T-helper 2 cell treated with Interferon-gamma antibody and Interleukin-4, amounts not matched to agents 100 ng/mL and 5 ng/mL, for 36 hours (primary cell): ENCODE measurements around the gene STK4. TPM values are rescaled to one million over a fixed set of nuclear protein-coding genes. Genes with fewer than 3 reads are reported as not detected.

Experiments used
- intact Hi-C: fragments of 100-400 bp; cut with micrococcal nuclease; formaldehyde crosslinking; loops from one replicate; pipeline ENCODE4 v1.15.1; 2023
- total RNA-seq: library from RNA; stranded (reverse); gene quantifications from 2 replicates; pipeline ENCODE4 v1.2.3, GENCODE V29; 2022

The STK4 gene
- 175 and 179 TPM in 2 replicates for total RNA-seq

DNA sequence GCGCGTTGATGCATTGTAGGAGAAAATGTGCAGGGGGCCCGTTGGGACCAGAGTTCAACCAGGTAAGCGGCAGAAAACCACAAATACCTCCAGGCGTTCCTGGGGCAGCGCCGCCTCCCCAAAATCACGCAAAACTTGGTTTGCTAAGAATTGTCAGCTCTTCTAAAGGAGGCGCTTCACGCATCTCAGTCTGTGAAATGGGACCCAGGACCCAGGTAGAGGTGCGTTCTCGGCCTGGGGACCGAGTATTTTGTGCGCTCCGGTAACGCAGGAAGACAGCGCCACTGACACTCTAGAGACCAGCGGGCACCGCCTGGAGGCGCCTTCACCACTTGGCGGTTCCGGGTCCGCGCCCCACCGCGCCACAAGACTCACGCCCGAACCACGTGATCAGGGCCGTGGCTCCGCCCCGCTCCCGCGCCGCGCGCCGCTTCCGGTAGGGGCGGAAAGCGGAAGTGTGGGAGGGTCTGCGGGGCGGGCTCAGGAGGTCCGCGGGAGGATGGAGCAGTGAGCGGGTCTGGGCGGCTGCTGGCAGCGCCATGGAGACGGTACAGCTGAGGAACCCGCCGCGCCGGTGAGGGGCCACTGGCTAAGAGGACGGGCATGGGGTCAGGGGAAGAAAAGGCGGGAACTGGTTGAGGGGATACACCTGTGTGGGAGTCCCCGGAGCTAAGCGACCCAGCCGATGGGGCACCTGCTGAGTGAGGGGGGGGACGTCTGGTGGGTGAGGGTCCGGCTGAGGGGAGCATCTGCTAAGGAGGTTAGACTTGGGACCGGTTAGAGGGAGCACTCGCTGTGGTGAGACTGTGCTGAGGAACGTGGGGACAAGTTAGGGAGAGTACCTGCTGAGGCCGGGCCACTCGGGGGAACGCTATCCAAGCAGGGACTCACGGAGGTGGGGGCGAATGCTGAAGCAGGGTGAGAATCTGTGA, at the start of gene STK4:
Gene STK4, plus strand, starts transcription at position 483 of the 932 bp plus-strand sequence. Its CDS starts 57 bp downstream, at position 540.
- intact Hi-C loops, result loop anchor here (1.0 to 10.0 kb wide), 5 partner anchors 13 to 399 kb away; partner anchors contain the start of genes PABPC1L and SYS1

DNA sequence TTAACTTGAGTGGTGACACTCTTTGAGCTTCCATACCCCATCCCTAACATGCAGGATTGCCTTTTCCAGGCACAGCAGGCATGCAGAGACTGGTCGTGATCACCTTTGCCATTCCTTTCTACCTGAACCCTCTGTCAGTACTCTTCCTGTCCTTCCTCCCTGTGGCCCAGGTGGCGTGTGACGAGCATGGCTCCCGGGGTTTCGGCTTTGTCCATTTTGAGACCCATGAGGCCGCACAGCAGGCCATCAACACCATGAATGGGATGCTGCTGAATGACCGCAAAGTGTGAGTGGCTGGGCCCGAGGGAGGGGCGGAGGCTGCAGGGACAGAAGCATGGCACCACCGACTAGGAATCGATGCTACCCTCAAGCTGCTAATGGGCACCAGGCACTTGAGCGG, 49.7 kb upstream of the STK4 start:
- intact Hi-C loops, result no loop called here

DNA sequence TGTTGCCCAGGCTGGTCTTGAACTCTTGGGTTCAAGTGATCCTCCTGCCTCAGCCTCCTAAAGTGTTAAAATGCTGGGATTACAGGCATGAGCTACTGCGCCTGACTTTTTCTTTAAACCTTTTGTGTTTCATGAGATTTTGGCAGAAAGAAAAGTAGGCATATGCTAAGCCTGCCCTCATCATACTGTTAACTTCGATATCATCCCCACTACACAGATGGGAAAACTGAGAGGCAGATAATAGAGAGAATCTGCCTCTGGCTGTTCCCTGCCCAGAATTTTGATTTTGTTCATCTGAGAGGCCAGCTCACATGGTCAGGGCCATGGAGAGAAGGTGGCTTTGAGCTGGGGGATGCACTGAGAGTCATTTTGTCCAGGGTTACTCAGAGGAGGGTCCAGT, 48.9 kb upstream of the STK4 start:
- intact Hi-C loops, result no loop called here

DNA sequence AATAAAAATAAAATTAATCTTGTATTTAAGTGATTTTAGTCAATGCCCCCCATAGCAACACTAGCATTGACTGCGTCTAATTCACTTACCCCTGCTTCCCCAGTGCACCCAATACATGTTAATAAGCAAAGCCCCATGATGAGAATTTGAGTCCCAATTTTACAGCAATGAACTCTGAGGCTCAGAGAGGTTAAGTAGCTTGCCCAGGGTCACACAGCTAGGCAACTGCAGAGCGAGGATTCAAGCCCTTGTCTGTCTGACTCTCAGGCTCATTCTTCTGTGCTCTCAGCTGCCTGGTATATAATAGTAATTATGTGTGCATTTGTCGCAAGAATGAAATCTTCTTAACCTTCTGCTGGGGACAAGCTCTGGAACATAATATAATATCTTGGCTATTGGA, 48.0 kb upstream of the STK4 start:
- intact Hi-C loops, result no loop called here

DNA sequence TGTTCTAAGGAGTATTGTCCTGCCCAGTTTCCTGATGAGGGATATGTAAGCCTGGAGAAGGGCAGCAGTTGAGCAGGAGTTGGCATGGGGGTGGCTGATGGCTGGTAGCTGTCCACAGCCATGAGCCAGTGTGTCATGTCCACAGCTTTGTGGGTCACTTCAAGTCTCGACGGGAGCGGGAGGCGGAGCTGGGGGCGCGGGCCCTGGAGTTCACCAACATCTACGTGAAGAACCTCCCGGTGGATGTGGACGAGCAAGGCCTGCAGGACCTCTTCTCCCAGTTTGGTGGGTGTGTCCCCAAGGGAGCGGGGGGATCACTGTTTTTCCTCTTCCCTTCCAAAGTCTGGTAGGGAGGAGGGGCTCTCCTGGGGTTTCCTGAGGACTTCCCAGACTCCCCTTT, 47.6 kb upstream of the STK4 start:
- intact Hi-C loops, result no loop called here

DNA sequence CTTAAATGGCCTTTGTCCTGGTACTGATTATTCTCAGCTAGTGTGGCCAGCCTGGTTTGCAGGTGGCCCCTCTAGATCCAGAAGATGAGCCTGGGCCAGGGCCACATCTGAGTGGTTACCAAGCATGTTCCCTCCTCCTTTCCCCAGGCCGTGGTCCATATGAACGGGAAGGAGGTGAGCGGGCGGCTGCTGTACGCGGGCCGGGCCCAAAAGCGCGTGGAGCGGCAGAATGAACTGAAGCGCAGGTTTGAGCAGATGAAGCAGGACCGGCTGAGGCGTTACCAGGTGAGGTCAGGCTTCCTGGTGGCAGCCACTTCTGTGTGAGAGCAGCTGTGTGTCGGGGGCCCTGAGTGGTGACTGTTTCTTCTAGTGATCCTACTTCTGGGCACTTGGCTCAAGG, 44.9 kb upstream of the STK4 start:
- intact Hi-C loops, result no loop called here

DNA sequence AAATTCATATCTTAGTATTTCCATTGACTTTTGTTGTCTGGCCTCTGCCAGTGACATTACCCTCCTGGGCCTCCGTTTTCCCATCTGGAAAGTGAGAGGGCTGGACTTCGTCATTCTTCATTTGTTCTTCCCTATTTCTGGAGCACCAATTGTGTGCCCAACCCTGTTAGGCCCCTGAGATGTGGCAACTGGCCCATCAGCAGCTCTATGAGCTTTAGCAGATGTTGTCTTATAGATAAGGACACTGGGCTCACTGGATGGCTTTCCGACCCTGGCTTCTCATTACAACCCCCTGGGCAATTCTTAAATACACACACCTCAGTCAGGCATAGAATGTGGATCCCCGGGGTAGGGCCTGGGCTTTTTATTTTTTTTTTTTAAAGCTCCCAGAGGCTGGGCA, 41.8 kb upstream of the STK4 start:
- intact Hi-C loops, result no loop called here

DNA sequence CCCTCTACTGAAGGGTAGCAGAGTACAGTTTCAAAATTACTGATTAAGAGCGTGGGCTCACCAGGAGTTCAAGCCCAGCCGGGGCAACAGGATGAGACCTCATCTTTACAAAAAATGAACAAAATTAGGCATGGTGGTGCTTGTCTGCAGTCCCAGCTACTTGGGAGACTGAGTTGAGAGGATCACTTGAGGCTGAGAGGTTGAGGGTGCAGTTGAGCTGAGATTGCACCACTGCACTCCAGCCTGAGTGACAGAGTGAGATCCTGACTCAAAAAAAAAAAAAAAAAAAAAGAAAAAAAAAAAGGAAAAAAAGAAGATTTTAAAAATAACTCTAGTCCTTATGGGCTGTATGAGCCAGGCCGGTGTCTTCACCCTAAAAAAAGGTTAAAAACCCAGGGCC, 37.7 kb upstream of the STK4 start:
- intact Hi-C loops, result no loop called here

DNA sequence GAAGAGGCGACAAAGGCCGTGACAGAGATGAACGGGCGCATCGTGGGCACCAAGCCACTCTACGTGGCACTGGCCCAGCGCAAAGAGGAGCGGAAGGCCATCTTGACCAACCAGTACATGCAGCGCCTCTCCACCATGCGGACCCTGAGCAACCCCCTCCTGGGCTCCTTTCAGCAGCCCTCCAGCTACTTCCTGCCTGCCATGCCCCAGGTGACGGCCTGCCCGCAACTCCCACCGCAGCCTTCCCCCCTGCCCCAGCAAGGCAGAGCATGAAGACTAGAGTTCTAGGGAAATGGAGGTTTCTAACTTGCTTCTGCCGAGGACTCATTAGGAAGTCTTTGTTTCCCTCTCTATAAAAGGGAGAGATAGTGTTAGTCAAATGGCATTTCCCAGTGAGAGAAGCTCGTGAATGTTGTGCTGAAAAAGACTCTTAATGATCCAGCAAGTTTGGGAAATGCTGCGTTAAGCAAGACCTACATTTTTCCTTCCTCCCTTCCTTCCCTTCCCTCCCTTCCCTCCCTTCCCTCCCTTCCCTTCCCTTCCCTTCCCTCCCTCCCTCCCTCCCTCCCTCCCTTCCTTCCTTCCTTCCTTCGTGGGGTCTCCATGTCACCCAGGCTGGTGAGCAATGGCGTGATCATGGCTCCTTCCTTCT, 35.7 kb upstream of the STK4 start:
- intact Hi-C loops, result no loop called here

DNA sequence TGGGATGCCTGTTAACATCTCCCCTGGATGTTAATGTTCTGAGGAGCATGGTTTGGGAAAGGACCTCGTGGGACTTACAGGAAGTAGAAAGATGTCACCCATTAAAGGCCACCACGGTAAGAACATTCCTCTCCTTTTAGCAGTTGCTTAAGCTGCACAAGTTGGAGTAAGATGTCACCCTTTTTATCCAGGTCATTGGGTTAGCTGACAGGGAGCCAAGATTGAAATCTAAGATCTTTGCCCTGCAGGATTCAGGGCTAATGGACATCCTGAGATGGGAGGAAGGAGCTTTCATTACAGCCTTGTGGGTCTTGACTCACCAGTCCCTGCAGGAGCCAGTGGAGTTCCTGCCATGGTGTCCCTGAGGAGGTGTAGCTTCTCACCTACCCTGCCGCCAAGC, 34.4 kb upstream of the STK4 start:
- intact Hi-C loops, result no loop called here

DNA sequence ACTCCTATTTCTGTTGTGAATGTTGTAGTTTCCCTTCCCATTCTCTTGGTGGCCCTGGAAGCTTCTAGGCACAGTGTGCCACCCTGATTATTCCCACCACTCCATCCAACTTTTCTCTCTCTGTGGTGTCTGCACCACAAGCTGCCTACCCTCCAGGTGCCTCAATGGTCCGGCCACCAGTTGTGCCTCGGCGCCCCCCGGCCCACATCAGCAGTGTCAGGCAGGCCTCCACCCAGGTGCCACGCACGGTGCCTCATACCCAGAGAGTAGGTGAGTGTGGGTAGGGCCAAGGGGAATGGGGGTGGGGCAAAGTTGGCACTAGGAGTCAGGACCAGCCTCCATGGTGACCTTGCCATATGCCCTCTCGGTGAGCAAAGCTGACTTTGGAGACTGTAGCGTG, 33.4 kb upstream of the STK4 start:
- intact Hi-C loops, result no loop called here

DNA sequence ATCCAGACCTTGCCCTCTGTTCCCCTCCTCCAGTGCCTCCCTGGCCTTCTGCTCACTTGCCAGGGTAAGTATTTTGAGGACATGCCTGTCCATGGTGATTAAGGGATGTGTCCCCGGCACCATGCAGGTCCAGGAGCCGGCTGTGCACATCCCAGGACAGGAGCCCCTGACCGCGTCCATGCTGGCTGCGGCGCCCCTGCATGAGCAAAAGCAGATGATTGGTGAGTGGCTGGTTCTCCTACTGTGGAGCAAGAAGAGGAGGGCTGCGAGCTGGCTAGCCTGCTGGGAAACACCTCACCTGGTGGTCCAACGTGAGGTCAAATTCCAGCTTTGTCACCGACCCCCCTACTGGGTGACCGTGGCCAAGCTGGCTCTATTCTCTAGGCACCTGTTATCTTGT, 29.8 kb upstream of the STK4 start:
- intact Hi-C loops, result no loop called here

DNA sequence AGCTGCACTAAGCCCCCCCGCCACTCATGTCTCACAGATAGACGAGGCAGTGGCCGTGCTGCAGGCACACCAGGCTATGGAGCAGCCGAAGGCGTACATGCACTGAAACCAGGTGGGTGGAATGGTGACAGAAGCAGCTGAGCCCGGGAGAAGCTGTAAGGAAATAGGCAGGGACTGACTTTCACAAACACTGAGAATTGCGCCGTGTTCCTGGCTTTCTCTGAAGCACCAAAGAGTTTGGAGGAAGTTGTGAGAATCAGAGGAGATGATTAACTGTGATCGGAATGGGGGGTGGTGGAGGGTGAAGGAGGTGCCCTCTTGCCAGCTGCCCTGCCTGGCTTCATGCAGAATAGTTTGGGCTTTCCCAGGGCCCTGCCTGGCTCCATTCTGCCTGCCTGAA, 27.7 kb upstream of the STK4 start:
- intact Hi-C loops, result no loop called here

DNA sequence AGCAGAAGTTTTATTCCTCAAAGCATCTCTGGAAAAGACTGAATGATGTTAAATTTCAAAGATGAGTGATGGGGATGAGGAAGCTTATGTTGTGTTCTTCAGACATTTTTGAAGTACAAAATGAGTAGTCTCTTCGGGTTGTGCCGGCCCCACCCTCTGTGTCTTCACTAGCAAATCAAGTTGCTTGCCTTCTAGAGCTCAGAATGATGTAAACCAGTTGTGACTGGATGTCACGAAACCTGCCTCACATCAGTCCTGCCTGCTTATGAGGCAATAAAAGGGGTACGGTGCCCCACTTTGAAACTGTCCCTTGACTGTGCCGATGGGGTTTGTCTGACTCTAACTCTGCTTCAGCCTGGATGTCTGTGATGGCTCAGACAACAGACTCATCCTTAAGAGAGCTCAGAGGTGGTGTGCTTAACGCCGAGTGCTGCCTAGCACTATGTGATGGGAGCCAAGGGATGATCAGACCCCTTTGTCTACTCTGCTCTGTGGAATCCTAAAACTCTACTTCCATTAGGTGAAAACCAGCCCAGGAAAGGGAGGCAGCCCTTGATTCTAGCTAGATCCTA, 25.1 kb upstream of the STK4 start:
- intact Hi-C loops, result no loop called here

DNA sequence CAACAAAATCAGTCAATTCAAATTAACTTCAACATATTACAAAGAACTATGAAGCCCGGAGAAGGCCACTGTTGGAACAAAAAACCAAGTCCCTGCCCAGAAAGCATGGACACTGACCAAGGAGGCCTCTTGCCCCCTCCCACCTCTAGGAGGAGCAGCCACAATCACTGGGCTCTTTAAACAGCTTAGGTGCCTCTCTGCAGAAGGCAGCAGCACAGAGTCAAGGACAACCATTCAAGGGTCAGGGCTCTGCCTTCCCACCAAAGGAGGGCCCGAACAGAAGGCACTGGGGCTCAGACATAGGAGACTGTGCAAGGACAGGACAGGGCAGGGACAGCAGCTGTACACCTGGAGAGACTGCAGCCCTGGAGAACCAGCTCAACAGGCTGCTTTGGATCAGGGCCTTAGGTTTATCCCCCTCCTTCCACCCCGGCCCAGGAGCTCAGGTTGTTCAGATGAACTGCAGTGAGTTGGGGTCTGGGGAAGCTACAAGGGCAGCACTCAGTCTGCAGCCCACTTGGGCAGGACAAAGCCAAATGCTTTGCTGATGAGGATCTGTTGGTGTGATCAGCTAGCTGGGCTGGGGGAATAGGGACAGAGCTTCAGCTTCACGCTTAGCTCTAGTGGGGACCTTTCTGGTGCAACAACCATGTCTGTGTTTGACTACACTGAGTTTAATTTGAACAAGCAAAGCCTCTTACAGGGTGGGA, 23.9 kb upstream of the STK4 start:
- intact Hi-C loops, result no loop called here

DNA sequence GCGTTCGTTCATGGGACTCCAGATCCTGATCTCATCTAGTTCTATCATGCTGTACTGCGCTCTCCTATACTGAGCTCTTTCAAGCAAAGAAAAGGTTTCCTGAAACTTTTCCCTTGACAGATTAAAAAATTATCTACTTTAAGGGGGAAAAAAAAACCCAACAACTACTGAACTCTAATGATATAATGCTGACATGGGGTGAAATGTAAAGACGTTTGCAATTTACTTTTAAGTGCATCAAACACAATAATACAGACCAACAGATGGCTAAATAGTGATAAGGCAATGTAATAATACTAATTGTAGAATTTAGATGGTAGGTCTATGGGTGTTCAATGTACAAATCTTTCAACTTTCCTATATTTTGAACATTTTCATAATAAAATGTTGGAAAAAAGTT, 22.5 kb upstream of the STK4 start:
- intact Hi-C loops, result no loop called here

DNA sequence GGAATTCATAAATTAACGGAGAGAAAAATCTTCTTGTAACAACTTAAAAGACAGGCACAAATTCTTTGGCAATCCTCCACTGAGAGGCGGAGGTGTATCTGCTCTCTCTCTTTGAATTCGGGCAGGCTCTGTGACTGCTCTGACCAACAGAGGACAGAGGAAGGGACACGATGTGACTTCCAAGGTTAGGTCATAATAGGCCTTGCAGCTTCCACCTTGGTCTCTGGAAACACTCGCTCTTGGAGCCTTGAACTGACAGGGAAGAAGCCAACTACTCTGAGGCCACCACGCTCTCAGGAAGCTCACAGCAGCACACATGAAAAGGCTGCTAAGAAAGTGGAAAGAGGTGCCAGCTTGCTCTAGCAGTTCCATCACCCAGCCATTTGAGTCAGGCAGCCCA, 21.1 kb upstream of the STK4 start:
- intact Hi-C loops, result no loop called here

DNA sequence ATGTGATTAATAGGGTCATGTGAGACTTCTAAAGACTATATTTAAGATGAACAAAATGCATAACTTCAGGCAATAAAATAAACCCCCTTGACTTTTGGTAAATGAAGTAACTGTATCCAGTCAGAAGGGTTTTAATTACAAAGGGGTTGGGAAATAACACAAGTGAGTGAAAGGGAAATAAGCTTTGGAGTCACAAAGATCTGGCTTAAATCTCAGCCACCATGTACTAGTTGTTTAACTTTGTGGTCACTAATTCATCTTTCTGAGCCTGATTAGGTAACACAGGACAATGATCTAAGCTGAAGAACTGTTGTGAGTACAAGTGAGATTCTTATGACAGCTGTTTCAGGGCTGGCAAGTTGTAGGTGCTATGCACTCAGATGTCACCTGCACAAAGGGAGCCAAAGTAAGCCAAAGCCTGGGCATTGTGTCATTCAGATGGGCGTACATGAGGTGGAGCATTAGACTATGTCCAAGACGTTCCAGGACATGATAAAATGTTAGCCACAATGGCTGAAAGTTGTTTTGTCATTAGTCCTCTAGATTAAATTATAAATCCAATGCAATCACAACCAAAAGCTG, 19.9 kb upstream of the STK4 start:
- intact Hi-C loops, result no loop called here

DNA sequence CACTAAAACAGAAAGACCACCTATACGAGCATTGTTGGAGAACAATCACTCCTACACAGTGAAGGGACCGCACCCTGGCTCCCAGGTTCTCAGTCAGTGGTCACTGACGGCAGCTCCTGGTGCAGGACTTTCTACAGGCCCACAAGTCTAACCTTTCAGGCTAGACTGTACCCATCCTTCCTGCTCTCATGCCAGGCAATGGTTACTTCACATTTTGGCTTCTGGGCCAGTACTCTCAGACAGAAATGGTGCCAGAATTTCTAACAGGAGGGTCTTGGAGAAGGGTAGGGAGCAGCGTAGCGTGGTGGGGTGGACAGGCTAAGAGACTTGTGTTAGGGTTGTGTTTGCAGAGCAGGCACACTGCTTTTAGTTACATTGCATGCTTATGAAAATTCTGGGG, 18.2 kb upstream of the STK4 start:
- intact Hi-C loops, result no loop called here

DNA sequence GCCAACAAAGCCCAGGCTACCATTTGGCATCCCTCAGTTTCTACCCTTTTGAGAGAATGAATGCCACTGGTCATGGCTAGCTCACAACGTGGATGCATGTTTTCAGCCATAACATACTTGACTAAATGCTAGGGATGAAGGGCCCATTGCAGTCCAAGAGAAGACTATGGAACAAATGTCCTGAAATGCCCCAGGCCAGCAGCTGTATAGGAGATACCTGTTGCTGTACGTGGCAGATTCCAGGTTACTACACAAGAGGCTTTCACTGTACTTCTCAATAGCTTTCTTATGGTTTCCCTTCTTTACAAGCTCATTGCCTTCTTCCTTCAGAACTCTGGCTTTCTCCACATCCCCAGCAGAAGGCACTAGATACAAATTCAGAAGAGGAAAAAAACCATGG, 17.8 kb upstream of the STK4 start:
- intact Hi-C loops, result no loop called here

DNA sequence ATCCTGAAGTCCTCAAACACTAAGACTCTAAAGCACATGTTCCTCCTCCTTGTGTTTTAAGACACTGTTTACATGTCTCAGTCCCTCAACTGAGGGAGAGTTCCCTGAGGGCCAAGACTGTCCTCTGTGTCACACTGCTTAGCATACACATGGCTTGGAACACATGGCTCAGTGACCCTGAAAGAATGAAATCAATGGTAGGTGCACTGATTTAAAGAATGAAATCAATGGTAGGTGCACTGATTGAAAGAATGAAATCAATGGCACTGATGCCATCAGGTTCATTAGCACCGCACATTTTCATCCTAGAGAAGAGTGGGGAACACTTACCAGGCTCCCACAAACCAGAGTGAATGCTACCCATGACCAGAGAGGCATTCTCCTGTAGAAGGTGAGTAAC, 15.9 kb upstream of the STK4 start:
- intact Hi-C loops, result no loop called here
